Iris pigment epithelial cell (primary cell): ENCODE measurements around the gene ZNF138.
"Not testable (repeated sequence)": the region's sequence is repeated elsewhere in the genome, so short reads cannot be mapped to it uniquely, and the experiment has no call there.

Source experiments
- DNase-seq: peaks from one replicate; pipeline ENCODE4 v3.0.0-alpha.2; 2011; ENCODE audit warnings: low read depth

ZNF138 gene

GRCh38 chr7:64838691-64839090 lies 44.5 kb downstream of the ZNF138 start:
- DNase-seq = no peak

GRCh38 chr7:64839910-64840309 lies 45.7 kb downstream of the ZNF138 start:
- DNase-seq = no peak

DNA sequence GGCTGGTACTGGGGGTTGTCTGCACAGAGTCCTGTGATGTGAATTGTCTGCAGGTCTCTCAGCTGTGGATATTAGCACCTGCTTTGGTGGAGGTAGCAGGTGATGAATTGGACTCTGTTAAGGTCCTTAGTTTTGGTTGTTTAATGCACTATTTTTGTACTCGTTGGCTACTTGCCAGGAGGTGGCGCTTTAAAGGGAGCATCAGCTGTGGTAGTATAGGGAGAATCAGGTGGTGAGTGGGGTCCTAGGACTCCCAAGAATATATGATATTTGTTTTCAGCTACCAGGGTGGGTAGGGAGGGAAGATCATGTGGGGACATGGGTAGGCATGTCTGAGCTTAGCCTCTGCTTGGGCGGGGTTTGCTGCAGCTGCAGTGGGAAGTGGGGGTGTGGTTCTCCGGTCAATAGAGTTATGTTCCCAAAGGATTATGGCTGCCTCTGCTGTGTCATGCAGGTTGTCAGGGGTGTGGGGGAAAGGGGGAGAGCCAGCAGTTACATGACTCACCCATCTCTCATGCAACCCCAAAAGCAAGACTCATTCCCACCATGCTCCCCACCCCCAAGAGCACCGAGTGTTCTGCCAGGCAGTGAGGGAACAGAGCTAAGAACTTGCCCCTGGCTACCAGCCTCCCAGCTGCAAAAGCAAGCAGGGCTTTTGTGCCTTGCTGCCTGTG lies 55.2 kb downstream of the ZNF138 start:
- peak; percentile 52 for DNase-seq

DNA sequence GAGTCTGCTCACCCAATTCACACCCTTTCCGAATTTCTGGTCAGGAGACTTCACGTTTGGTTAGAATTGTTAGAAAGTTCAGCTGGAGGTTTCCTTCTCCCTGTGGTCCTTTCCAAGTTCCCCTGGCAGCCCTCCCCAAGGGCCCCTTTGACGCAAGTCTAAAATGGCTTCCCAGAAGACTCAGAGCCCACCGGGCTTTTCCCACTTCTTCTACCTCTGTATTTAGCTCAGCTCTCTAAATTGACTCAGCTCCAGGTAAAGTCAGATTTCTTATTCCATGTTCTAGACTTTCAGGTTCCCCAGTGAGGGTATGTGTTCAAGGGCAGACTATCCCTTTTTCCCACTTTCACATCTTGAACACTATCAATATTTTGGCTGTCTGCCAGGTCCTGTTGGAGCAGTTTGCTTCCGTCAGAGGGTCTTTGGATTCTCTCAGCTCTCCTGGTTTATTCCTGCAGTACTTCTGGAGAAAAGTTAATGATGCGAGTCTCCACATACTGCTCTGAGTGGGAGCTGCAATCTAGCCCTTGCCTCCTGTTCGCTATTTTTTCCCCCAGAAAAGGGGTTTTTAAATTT lies 55.8 kb downstream of the ZNF138 start:
- no peak for DNase-seq

DNA sequence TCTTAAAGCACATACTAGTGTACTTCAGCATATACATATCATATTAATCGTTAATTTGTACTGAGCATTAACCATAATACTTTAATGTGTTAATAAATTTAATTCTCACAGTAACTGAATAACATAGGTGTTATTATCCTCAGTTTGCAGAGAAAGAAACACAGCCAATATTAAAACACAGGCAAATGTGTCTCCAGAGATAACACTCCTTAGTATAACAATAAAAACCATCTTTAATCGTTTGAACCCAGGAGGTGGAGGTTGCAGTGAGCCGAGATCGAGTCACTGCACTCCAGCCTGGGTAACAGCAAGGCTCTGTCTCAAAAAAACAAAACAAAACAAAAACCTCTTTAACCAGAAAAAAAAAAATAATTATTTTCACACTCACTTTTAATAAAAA lies 59.5 kb downstream of the ZNF138 start:
- DNase-seq = no peak

DNA sequence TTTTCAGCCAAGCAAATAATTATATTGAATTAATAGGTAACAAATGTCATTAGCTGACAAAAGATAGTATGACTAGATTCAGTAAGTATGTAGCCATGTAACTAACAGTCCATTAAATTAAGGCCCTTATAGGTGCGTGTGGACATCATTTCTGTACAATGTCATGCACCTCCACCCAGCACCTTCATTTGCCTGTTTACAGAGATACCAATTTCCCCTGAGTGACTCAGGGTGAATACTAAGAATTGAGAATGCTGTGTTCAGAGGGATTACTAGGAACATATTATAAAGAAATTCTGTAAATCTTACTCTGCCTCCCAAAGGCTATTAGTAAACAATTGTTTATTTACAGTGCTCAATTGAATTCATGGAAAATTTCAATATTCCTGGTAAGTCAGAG lies 60.7 kb downstream of the ZNF138 start:
- no peak for DNase-seq

DNA sequence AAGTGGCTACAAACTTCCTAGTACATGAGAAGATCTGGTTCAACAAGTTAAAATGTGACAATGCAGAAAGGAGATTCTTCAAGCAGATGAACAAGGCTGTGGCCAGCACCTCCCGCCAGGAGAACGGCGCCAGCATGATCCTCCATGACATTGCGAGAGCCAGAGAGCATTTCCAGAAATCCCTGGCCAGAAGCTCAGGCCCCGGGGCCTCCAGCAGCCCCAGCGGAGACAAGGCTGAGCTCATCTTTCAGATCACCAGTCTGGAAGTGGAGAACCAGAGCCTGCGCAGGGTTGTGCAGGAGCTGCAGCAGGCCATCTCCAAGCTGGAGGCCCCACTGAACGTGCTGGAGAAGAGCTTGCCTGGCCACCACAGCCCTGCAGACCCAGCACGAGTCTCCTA lies 68.8 kb downstream of the ZNF138 start:
- no peak for DNase-seq

DNA sequence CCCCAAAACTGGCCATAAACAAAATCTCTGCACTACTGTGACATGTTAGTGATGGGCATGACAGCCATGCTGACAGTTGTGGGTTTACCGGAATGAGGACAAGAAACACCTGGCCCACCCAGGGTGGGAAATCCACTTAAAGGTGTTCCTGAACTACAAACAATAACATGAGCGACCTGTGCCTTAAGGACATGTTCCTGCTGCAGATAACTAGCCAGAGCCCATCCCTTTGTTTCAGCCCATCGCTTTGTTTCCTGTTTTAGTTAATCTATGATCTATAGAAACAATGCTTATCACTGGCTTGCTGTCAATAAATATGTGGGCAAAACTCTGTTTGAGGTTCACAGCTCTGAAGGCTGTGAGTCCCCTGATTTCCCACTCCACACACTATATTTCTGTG lies 69.3 kb downstream of the ZNF138 start:
- not testable (repeated sequence) for DNase-seq

DNA sequence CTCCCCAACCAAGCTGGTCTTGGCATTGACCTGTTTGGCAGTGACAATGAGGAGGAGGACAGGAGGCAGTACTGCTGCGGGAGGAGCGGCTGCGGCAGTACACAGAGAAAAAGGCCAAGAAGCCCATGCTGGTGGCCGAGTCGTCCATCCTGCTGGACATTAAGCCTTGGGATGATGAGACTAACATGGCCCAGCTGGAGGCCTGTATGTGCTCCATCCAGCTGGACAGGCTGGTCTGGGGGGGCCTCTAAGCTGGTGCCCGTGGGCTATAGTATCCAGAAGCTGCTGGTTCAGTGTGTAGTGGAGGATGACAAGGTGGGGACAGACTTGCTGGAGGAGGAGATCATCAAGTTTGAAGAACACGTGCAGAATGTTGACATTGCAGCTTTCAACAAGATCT lies 69.7 kb downstream of the ZNF138 start:
- DNase-seq = no peak

GRCh38 chr7:64867863-64868440 lies 73.7 kb downstream of the ZNF138 start:
- DNase-seq = no peak

DNA sequence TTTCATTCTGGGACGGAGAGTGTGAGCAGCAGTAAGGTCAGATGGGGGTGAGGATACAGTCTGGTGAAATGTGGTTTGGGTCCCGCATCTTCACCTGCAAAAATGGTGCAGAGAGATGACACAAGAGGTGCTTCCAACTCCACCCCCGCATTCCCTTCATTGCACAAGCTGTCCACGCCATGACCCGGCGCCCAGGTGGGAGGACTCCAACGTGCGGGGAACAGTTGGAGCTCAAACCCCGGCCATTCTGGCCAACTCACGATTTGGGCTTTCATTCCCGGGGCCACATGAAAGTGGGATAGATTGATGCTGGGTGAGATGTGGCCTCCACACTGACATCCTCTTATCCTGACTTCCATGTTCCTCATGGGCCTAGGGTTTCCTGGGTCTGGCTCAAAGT lies 74.3 kb downstream of the ZNF138 start:
- no peak for DNase-seq

GRCh38 chr7:64869121-64869725 lies 75.0 kb downstream of the ZNF138 start:
- DNase-seq = no peak

DNA sequence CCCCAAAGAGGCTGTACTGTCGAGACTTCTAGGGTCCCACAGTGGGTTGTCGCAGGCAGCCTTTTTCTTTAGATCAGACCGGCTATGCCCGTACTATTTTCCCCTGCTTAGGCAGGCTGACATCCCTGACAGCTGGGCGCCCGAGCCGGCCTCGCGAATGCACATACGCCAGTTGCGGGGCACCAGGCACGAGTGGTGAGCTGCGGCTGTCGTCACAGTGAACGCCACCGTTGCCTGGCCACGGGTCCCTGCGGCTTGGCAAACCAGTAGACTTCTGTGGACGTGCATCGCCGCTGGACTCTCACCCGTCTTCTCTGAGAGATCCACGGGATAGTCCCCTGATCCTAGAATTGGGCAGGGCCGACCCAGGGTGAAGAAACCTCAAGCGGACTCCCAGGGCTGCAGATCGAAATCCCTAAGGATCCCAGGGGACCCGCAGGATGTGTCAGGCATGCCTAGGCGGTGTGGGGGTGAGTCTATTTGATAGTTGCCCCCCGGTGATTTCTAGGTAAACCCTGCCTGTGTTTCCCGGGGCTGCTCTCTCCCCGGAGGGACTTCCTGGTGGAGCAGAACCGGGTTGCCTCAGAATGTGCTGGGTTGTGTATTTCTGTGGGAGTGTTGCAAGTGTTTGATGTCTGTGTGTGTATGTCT lies 75.8 kb downstream of the ZNF138 start:
- DNase-seq = no peak

DNA sequence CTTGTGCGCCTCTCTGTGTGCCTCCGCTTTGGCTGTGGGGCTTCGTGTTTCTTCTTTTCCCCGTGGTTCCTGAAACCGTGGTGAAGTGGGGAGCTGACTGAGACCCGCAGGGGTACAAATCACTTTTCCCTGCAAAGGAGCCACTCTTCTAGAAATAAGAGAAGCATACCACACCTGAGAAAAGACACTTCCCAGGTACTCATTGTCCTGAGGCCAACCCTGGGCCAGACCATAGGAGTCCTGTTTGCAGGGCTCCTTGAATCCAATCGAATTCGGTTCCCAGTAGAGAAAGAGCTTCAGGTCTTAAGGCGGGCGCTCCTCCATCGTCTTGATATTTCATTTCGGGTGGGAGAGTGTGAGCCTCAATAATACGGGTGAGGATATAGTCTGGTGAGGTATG lies 76.4 kb downstream of the ZNF138 start:
- no peak for DNase-seq

GRCh38 chr7:64871761-64872160 lies 77.5 kb downstream of the ZNF138 start:
- no peak for DNase-seq

DNA sequence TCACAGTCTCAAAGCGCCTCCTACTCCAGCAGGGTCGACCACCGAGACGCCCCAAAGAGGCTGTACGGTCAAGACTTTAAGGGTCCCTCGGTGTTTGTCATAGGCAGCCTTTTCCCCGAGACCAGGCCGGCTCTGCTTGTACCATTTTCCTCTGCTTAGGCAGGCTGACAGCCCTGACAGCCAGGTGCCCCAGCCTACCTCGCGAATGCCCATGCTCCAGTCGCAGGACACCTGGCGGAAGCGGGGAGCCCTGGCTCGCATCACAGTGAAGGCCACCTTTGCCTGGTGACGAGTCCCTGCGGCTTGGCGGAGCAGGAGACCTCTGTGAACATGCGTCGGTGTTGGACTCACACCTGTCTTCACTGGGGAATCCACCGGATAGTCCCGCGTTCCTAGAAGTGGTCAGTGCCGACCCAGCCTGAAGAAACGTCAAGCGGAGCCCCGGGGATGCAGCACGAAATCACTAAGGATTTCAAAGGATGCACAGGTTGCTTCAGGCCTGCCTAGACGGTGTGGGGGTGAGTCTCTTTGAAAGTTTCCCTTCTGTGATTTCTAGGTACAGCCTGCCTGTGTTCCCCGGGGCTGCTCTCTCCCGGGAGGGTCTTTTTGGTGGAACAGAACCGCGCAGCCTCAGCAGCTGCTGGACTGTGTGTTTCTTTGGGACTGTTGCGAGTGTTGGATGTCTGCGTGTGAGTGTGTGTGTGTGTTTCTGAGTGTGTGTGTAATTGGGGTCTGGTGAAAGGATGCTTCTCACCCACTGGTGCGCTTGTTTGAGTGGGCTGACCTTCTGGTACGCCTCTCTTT lies 78.3 kb downstream of the ZNF138 start:
- no peak for DNase-seq

DNA sequence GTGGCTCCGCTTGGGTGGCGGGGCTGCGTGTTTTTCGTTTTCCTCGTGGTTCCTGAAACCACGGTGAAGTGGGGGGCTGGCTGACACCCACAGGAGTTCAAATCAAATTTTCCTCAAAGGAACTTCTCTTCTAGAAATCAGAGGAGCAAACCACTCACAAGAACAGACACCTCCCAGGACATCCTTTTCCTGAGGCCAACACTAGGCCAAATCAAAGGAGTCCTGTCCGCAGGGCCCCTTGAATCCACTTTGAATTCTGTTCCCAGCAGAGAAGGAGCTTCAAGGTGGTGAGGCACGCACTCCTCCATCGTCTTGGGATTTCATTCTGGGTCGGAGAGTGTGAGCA lies 78.9 kb downstream of the ZNF138 start:
- no peak for DNase-seq

DNA sequence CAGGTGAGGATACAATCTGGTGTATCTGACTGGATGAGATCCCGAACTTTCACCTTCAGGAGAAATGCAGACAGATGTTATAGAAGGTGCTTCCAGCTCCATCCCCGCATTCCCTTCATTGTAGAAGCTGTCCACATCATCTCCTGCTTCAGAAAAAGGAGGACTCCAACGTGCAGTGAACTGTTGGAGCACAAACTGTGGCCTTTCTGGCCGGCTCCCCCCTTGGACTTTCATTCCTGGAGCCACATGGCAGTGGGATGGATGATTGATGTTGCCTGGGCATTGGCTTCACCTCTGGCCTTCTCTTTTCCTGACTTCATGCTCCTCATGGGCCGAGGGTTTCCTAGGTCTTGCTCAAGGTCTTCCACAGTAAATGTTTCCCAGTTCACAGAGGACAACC lies 79.3 kb downstream of the ZNF138 start:
- no peak for DNase-seq

DNA sequence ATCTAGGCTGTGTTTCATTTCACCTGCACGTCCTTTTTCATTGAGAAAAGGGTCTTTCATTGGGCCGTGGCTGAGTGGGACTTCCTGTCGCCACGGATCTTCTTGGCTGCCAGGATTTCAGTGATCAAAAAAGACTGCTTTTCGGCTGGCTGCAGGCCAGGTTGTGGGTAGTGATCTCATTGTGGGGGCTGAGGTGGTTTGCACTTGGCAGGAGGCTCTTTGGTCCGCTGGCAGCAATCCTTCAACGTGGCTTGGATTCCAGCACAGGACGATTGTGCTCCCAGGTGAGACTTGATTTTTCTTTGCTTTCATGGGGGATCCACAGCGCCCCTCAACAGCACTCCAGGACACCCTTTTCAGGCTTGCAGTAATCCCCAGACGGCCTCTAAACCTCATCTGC lies 79.9 kb downstream of the ZNF138 start:
- no peak for DNase-seq

DNA sequence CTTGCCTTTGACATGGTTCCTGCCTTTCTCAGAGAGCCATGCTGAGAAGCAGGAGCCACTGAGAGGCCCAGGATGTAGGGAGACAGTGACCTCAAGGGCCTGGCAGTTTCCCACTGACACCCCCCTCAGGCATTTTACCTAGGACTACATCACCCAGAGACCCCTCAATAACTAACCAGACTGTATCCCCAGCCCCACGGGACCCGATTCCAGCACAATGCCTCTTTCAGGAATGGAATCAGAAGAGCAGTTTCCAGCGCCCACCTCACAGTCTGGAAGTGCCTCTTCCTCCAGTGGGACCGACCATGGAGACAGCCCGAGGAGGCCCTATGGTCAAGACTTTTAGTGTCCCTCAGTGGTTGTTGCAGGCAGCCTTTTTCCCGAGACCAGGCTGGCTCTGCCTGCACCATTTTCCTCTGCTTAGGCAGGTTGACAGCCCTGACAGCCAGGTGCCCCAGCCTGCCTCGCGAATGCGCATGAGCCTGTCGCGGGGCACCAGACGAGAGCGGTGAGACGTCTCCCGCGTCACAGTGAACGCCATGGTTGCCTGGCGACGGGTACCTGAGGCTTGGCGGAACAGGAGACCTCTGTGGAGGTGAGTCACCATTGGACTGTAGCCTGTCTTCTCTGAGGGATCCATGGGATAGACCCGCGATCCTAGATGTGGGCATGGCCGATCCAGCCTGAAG lies 80.5 kb downstream of the ZNF138 start:
- no peak for DNase-seq

GRCh38 chr7:64875258-64875657 lies 81.0 kb downstream of the ZNF138 start:
- no peak for DNase-seq
